C4-2B (cell line): ENCODE measurements around the gene ZNF653.

Source experiments
- CTCF ChIP-seq: fragments of 450-650 bp; conservative IDR thresholded peaks from 2 replicates; pipeline ENCODE4 v1.5.1; 2017; ENCODE audit warnings: mild to moderate bottlenecking
- ZFX ChIP-seq: fragments of 450-650 bp; IDR thresholded peaks from 2 replicates; pipeline ENCODE4 v1.6.1; 2017

GRCh38 chr19:11486661-11487503, 18.8 kb downstream of the ZNF653 start:
- TF ChIP-seq CTCF, result no peak
- TF ChIP-seq ZFX, result no peak
